ENCODE measurements around the gene MYOM1.

Gene MYOM1

GRCh38 chr18:3180325-3180724 lies 39.4 kb downstream of the MYOM1 start:
- Histone ChIP-seq H3K4me3 (ENCODE audit: low read length) (no peak overlapping the region), H3K36me3 (replicated peaks; ENCODE audit: insufficient read depth, low read length) (no peaks in the 10 kb centered on the region), H3K4me2 (ENCODE audit: low read depth, low read length) (no peak overlapping the region), H3K4me1 (ENCODE audit: low read length) (0 out of 2 replicates have a peak, but pooled peaks cover 2% of the 10 kb centered on the region), H3F3A (ENCODE audit: insufficient read depth, low read length) (no peaks in the 10 kb centered on the region), H3K27me3 (replicated peaks; ENCODE audit: insufficient read depth, low read length) (no peaks in the 10 kb centered on the region), H3K27ac (ENCODE audit: low read length) (no peak overlapping the region), H3K9me3 (replicated peaks; ENCODE audit: insufficient read depth, low read length) (no peaks in the 10 kb centered on the region), H3K9ac (ENCODE audit: low read length) (no peak overlapping the region), H3K9me2 (replicated peaks; ENCODE audit: insufficient read depth, low read length) (no peaks in the 10 kb centered on the region), H3K79me2 (ENCODE audit: low read length) (no peaks in the 10 kb centered on the region), H2AFZ (ENCODE audit: low read length) (no peak overlapping the region), H4K20me1 (ENCODE audit: insufficient read depth, low read length) (no peaks in the 10 kb centered on the region)
- TF ChIP-seq, protein P1, sequence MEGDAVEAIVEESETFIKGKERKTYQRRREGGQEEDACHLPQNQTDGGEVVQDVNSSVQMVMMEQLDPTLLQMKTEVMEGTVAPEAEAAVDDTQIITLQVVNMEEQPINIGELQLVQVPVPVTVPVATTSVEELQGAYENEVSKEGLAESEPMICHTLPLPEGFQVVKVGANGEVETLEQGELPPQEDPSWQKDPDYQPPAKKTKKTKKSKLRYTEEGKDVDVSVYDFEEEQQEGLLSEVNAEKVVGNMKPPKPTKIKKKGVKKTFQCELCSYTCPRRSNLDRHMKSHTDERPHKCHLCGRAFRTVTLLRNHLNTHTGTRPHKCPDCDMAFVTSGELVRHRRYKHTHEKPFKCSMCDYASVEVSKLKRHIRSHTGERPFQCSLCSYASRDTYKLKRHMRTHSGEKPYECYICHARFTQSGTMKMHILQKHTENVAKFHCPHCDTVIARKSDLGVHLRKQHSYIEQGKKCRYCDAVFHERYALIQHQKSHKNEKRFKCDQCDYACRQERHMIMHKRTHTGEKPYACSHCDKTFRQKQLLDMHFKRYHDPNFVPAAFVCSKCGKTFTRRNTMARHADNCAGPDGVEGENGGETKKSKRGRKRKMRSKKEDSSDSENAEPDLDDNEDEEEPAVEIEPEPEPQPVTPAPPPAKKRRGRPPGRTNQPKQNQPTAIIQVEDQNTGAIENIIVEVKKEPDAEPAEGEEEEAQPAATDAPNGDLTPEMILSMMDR (IDR thresholded peaks at IDR 0.05; ENCODE audit: low read length): no peak
- no peak for TF ChIP-seq EZH2 (optimal IDR thresholded peaks at IDR 0.05; ENCODE audit: low read depth, low read length)
- TF ChIP-seq EZH2phosphoT487 (IDR thresholded peaks at IDR 0.05; ENCODE audit: low read length): no peak
- DNase-seq: no peak

GRCh38 chr18:3179430-3180089 lies 40.2 kb downstream of the MYOM1 start:
- Histone ChIP-seq H3K9me2 (replicated peaks; ENCODE audit: insufficient read depth, low read length) (no peaks in the 10 kb centered on the region), H3K4me1 (ENCODE audit: low read length) (0 out of 2 replicates have a peak, but pooled peaks cover 2% of the 10 kb centered on the region), H3K27ac (ENCODE audit: low read length) (no peak overlapping the region), H4K20me1 (ENCODE audit: insufficient read depth, low read length) (no peaks in the 10 kb centered on the region), H3K9me3 (replicated peaks; ENCODE audit: insufficient read depth, low read length) (no peaks in the 10 kb centered on the region), H3K79me2 (ENCODE audit: low read length) (no peaks in the 10 kb centered on the region), H3K36me3 (replicated peaks; ENCODE audit: insufficient read depth, low read length) (no peaks in the 10 kb centered on the region), H3K27me3 (replicated peaks; ENCODE audit: insufficient read depth, low read length) (no peaks in the 10 kb centered on the region), H2AFZ (ENCODE audit: low read length) (no peak overlapping the region), H3K9ac (ENCODE audit: low read length) (no peak overlapping the region), H3F3A (ENCODE audit: insufficient read depth, low read length) (no peaks in the 10 kb centered on the region), H3K4me2 (ENCODE audit: low read depth, low read length) (no peak overlapping the region; the same call in 1 of the 2 replicates), H3K4me3 (ENCODE audit: low read length) (no peak overlapping the region)
- DNase-seq: no peak
- TF ChIP-seq, protein P1 (IDR thresholded peaks at IDR 0.05; ENCODE audit: low read length): no peak
- TF ChIP-seq EZH2phosphoT487 (IDR thresholded peaks at IDR 0.05; ENCODE audit: low read length): no peak
- TF ChIP-seq EZH2 (optimal IDR thresholded peaks at IDR 0.05; ENCODE audit: low read depth, low read length): no peak

DNA sequence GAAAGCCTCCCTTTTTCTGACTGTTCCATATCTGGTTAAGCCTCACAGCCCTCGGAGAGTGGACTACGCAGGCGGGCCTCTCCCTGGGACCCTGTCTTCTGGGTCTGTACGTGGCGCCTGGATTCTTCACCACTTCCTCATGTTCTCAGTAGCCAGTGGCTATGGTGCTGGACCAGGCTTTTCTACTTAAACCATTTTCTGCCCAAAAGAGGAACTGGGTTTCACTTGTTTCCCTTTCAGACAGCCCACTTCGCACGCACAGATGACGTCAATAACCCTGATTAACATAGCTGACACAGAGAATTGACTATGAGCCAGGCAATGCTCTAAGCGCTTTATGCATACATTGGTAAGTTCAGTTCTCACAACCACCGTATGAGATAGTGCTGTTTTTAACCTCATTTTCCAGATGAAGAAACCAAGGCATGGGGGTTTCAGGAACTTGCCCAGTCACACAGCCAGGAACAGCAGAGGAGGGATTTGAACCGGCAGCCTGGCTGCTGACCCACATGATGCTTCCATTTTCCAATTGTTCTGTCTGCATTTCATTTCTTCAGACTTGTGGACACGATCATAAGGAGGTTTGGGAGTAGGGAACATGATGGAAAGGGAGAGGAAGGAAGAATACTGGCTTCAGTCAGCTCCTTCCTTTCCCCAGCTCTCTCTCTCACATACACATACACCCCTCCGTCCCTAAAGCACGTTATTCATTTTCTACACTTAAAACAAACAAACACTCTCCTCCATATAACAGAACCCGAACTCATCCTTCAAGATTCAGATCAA lies 41.7 kb downstream of the MYOM1 start:
- Histone ChIP-seq H3K4me1 (ENCODE audit: low read length) (0 out of 2 replicates have a peak, but pooled peaks cover 2% of the 10 kb centered on the region), H3K36me3 (replicated peaks; ENCODE audit: insufficient read depth, low read length) (no peaks in the 10 kb centered on the region), H3K27ac (ENCODE audit: low read length) (peak overlapping the region; percentile 66; the same call in 1 of the 2 replicates), H3K9ac (ENCODE audit: low read length) (no peak overlapping the region), H2AFZ (ENCODE audit: low read length) (no peak overlapping the region), H4K20me1 (ENCODE audit: insufficient read depth, low read length) (no peaks in the 10 kb centered on the region), H3K4me2 (ENCODE audit: low read depth, low read length) (peak overlapping the region; percentile 21; the same call in 1 of the 2 replicates), H3K9me3 (replicated peaks; ENCODE audit: insufficient read depth, low read length) (no peaks in the 10 kb centered on the region), H3K79me2 (ENCODE audit: low read length) (no peaks in the 10 kb centered on the region), H3K4me3 (ENCODE audit: low read length) (no peak overlapping the region; the same call in 1 of the 2 replicates), H3K9me2 (replicated peaks; ENCODE audit: insufficient read depth, low read length) (no peaks in the 10 kb centered on the region), H3F3A (ENCODE audit: insufficient read depth, low read length) (no peaks in the 10 kb centered on the region), H3K27me3 (replicated peaks; ENCODE audit: insufficient read depth, low read length) (no peaks in the 10 kb centered on the region)
- peak; percentile 65 for DNase-seq
- TF ChIP-seq, protein P1 (IDR thresholded peaks at IDR 0.05; ENCODE audit: low read length): no peak
- TF ChIP-seq EZH2phosphoT487 (IDR thresholded peaks at IDR 0.05; ENCODE audit: low read length) (no peak), EZH2 (optimal IDR thresholded peaks at IDR 0.05; ENCODE audit: low read depth, low read length) (no peak)

All from MM.1S (cell line).